ENCODE results near the gene APLNR. TPM values are rescaled to one million over a fixed set of nuclear protein-coding genes. Genes with fewer than 3 reads are reported as not detected.

Gene APLNR
- total RNA-seq, 2 donors from 2014 or later = 1.8 to 4.3 TPM

GRCh38 chr11:57251491-57252104 lies 14.5 kb upstream of the APLNR start:
- no peak for ATAC-seq (ENCODE audit: insufficient number of reproducible peaks, low FRiP score, low read depth)
- H3K36me3 ChIP-seq = no peaks in the 10 kb centered on the region
- no peak overlapping the region for H3K27ac ChIP-seq
- H3K4me1 ChIP-seq (ENCODE audit: control insufficient read depth in 1 of 2, low read depth in 2 of 2) = no peaks in the 10 kb centered on the region
- no peaks in the 10 kb centered on the region for H3K27me3 ChIP-seq (replicated peaks; ENCODE audit: insufficient read depth)
- TF ChIP-seq CTCF (IDR thresholded peaks at IDR 0.05) = no peak
- H3K9me3 ChIP-seq = no peaks in the 10 kb centered on the region
- DNase-seq (ENCODE audit: low spot score) = no peak
- no peak overlapping the region for H3K4me3 ChIP-seq

- H3K4me3 ChIP-seq = no peak overlapping the region
- no peak overlapping the region for H3K27ac ChIP-seq
- H3K4me1 ChIP-seq (ENCODE audit: control insufficient read depth in 1 of 2, low read depth in 2 of 2) = no peaks in the 10 kb centered on the region
- no peak for TF ChIP-seq CTCF (IDR thresholded peaks at IDR 0.05)
- no peaks in the 10 kb centered on the region for H3K27me3 ChIP-seq (replicated peaks; ENCODE audit: insufficient read depth)
- no peaks in the 10 kb centered on the region for H3K9me3 ChIP-seq
- DNase-seq (ENCODE audit: low spot score) (no peak), ATAC-seq (ENCODE audit: insufficient number of reproducible peaks, low FRiP score, low read depth) (no peak)
- no peaks in the 10 kb centered on the region for H3K36me3 ChIP-seq
These were observed 14.0 kb upstream of the APLNR start for GRCh38 chr11:57251037-57251436.

- peak; percentile 80 for TF ChIP-seq CTCF (IDR thresholded peaks at IDR 0.05)
- Histone ChIP-seq H3K27ac (no peak overlapping the region), H3K27me3 (replicated peaks; ENCODE audit: insufficient read depth) (no peaks in the 10 kb centered on the region), H3K4me1 (ENCODE audit: control insufficient read depth in 1 of 2, low read depth in 2 of 2) (no peaks in the 10 kb centered on the region), H3K9me3 (no peaks in the 10 kb centered on the region), H3K4me3 (no peak overlapping the region), H3K36me3 (no peaks in the 10 kb centered on the region)
- ATAC-seq (ENCODE audit: insufficient number of reproducible peaks, low FRiP score, low read depth) (no peak), DNase-seq (ENCODE audit: low spot score) (no peak)
These were observed 12.6 kb upstream of the APLNR start for GRCh38 chr11:57249384-57250319.

- Histone ChIP-seq H3K4me3 (no peak overlapping the region), H3K36me3 (no peaks in the 10 kb centered on the region), H3K27ac (no peak overlapping the region), H3K27me3 (replicated peaks; ENCODE audit: insufficient read depth) (no peaks in the 10 kb centered on the region), H3K9me3 (no peaks in the 10 kb centered on the region), H3K4me1 (ENCODE audit: control insufficient read depth in 1 of 2, low read depth in 2 of 2) (no peaks in the 10 kb centered on the region)
- DNase-seq (ENCODE audit: low spot score) = peak; percentile 5
- TF ChIP-seq CTCF (IDR thresholded peaks at IDR 0.05) = peak; percentile 27
- ATAC-seq (ENCODE audit: insufficient number of reproducible peaks, low FRiP score, low read depth) = peak; percentile 41
These were observed 11.8 kb upstream of the APLNR start for GRCh38 chr11:57248780-57249383.

GRCh38 chr11:57244911-57245310 lies 7.9 kb upstream of the APLNR start:
- no peaks in the 10 kb centered on the region for H3K27me3 ChIP-seq (replicated peaks; ENCODE audit: insufficient read depth)
- H3K36me3 ChIP-seq = no peaks in the 10 kb centered on the region
- H3K9me3 ChIP-seq = no peaks in the 10 kb centered on the region
- ATAC-seq (ENCODE audit: insufficient number of reproducible peaks, low FRiP score, low read depth) = no peak
- H3K4me1 ChIP-seq (ENCODE audit: control insufficient read depth in 1 of 2, low read depth in 2 of 2) = no peaks in the 10 kb centered on the region
- no peak overlapping the region for H3K4me3 ChIP-seq
- no peak overlapping the region for H3K27ac ChIP-seq
- no peak for DNase-seq (ENCODE audit: low spot score)
- TF ChIP-seq CTCF (IDR thresholded peaks at IDR 0.05) = no peak

Measured in thoracic aorta (tissue), 2 donors.